ENCODE results near the gene SEZ6.

DNA sequence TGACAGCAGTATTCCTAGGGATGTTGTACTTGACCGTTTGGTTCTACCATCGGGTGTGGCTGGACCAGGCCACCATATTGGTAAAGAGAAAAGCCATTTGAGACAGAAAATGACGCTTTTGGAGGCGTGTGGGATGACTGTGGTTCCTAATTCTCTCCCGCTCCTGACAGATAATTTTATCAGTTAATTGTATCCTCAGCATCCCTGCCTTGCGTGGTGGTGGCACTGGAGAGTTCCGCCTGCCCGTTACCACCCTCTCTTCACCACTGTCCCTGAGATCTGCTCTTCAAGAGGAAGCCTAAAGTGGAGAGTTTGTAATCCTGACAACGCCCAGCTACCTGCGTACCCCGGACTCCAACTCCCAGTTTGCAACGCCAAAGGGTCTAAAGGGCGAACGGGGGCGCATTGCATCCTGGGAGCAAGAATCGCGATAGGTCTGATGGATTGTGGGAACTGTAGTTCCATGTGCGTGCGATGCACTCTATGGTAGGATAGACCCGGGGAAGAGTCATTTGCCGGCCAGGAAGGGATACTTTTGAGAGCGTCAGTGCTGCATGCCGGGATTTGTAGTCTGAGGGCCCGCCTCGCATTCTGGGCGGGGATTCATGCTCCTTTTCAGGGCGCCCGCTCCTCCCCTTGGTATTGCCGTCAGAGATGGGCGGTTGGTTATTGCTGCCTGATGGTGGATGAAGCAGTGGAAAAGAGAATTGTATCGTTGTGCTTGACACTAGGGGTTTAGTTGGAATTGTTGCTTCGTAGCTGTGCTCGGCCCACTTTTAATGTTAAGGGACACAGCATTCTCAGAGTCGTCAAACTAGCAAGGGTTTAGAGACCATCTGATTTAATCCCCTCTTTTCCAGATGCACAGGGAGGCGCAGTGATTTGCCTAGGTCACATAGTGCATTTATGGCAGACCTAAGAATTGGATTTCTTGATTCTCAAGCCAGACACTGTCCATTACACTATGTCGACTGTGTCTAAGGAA, 53.5 kb downstream of the SEZ6 start:
- TF ChIP-seq NFE2L2 (IDR thresholded peaks at IDR 0.05; ENCODE audit: low read depth, low read length) (no peak), CEBPB (IDR thresholded peaks at IDR 0.05; ENCODE audit: low read depth, low read length) (no peak; the same call in 1 of the 2 replicates)
- TF ChIP-seq, protein P1, sequence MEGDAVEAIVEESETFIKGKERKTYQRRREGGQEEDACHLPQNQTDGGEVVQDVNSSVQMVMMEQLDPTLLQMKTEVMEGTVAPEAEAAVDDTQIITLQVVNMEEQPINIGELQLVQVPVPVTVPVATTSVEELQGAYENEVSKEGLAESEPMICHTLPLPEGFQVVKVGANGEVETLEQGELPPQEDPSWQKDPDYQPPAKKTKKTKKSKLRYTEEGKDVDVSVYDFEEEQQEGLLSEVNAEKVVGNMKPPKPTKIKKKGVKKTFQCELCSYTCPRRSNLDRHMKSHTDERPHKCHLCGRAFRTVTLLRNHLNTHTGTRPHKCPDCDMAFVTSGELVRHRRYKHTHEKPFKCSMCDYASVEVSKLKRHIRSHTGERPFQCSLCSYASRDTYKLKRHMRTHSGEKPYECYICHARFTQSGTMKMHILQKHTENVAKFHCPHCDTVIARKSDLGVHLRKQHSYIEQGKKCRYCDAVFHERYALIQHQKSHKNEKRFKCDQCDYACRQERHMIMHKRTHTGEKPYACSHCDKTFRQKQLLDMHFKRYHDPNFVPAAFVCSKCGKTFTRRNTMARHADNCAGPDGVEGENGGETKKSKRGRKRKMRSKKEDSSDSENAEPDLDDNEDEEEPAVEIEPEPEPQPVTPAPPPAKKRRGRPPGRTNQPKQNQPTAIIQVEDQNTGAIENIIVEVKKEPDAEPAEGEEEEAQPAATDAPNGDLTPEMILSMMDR (conservative IDR thresholded peaks at IDR 0.05; ENCODE audit: low read depth, low read length), result no peak
- TF ChIP-seq, protein P2, sequence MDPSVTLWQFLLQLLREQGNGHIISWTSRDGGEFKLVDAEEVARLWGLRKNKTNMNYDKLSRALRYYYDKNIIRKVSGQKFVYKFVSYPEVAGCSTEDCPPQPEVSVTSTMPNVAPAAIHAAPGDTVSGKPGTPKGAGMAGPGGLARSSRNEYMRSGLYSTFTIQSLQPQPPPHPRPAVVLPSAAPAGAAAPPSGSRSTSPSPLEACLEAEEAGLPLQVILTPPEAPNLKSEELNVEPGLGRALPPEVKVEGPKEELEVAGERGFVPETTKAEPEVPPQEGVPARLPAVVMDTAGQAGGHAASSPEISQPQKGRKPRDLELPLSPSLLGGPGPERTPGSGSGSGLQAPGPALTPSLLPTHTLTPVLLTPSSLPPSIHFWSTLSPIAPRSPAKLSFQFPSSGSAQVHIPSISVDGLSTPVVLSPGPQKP (IDR thresholded peaks at IDR 0.05; ENCODE audit: borderline replicate concordance, low read depth, low read length), result no peak
